ENCODE measurements around the gene CCDC157. TPM values are rescaled to one million over a fixed set of nuclear protein-coding genes. Genes with fewer than 3 reads are reported as not detected.

CCDC157 gene
- total and polyA plus RNA-seq, 12 donors = 0.48 to 9.9 (median 2.8) TPM

GRCh38 chr22:30312053-30312452, 44.8 kb upstream of the CCDC157 start:
- peaks cover 67 to 93% of the 10 kb centered on the region in 2 donors for H3K4me1 ChIP-seq (replicated peaks in 1 of 2)

GRCh38 chr22:30313527-30314363, 43.1 kb upstream of the CCDC157 start:
- intact Hi-C loops (cut with DNase I) = no loop called here
- Histone ChIP-seq H3K4me3 (no peak overlapping the region), H3K4me1 (replicated peaks in 1 of 2) (peaks cover 76 to 95% of the 10 kb centered on the region in 2 donors), H3K36me3 (replicated peaks in 1 of 2) (no peaks in the 10 kb centered on the region), H3K27me3 (no peaks in the 10 kb centered on the region), H3K27ac (peak overlapping the region in 2 of 5 donors; percentile 2 to 78), H3K9me3 (replicated peaks in 1 of 3) (no peaks in the 10 kb centered on the region)
- 63 to 76% (median 73%) methylated on average over 6 to 8 of the region's 8 CpGs for WGBS, 4 donors
- TF ChIP-seq POLR2A (IDR thresholded peaks at IDR 0.05) (no peak), CTCF (IDR thresholded peaks at IDR 0.05) (no peak)
- DNase-seq = no peak

More at GRCh38 chr22:30312053-30312452, 44.8 kb upstream of the CCDC157 start:
- intact Hi-C loops (cut with DNase I) = no loop called here
- Histone ChIP-seq H3K27ac (peak overlapping the region; percentile 49 to 87 (median 74)), H3K27me3 (no peaks in the 10 kb centered on the region), H3K4me3 (no peak overlapping the region), H3K36me3 (replicated peaks in 1 of 2) (no peaks in the 10 kb centered on the region), H3K9me3 (replicated peaks in 1 of 3) (no peaks in the 10 kb centered on the region)
- 68 to 86% (median 76%) methylated on average over 4 to 6 of the region's 6 CpGs for WGBS, 4 donors
- TF ChIP-seq POLR2A (IDR thresholded peaks at IDR 0.05) = peak in 1 of 2 donors; percentile 43
- no peak for TF ChIP-seq CTCF (IDR thresholded peaks at IDR 0.05)
- DNase-seq = peak in 6 of 7 donors; percentile 66 to 76 (median 72)

GRCh38 chr22:30314915-30315314, 41.9 kb upstream of the CCDC157 start:
- TF ChIP-seq CTCF (IDR thresholded peaks at IDR 0.05) = no peak
- TF ChIP-seq POLR2A (IDR thresholded peaks at IDR 0.05) = no peak
- Histone ChIP-seq H3K27ac (peak overlapping the region in 3 of 5 donors; percentile 8 to 86 (median 78)), H3K4me3 (no peak overlapping the region), H3K27me3 (no peaks in the 10 kb centered on the region), H3K9me3 (replicated peaks in 1 of 3) (no peaks in the 10 kb centered on the region), H3K4me1 (replicated peaks in 1 of 2) (peaks cover 68 to 95% of the 10 kb centered on the region in 2 donors), H3K36me3 (replicated peaks in 1 of 2) (no peaks in the 10 kb centered on the region)
- peak in 2 of 7 donors; percentile 42 to 51 for DNase-seq
- 44 to 57% (median 50%) methylated on average over 7 to 8 of the region's 8 CpGs for WGBS, 4 donors
- intact Hi-C loops (cut with DNase I) = no loop called here

GRCh38 chr22:30315962-30316576, 40.7 kb upstream of the CCDC157 start:
- intact Hi-C loops (cut with DNase I) = no loop called here
- H3K4me1 ChIP-seq (replicated peaks in 1 of 2) = peaks cover 56 to 95% of the 10 kb centered on the region in 2 donors
- WGBS, 4 donors = 70 to 80% (median 73%) methylated on average over 2 of the region's 2 CpGs

More at GRCh38 chr22:30315962-30316576, 40.7 kb upstream of the CCDC157 start:
- Histone ChIP-seq H3K36me3 (replicated peaks in 1 of 2) (no peaks in the 10 kb centered on the region), H3K27me3 (no peaks in the 10 kb centered on the region), H3K4me3 (no peak overlapping the region), H3K27ac (peak overlapping the region in 4 of 5 donors; percentile 1 to 86 (median 66)), H3K9me3 (replicated peaks in 1 of 3) (no peaks in the 10 kb centered on the region)
- TF ChIP-seq POLR2A (IDR thresholded peaks at IDR 0.05) (no peak), CTCF (IDR thresholded peaks at IDR 0.05) (no peak)
- no peak for DNase-seq
